ENCODE measurements around the gene DOHH.

Gene DOHH

GRCh38 chr19:3543150-3544057 is 42.9 kb upstream of the DOHH start:
- H3K9ac ChIP-seq (ENCODE audit: low read length): no peak overlapping the region

DNA sequence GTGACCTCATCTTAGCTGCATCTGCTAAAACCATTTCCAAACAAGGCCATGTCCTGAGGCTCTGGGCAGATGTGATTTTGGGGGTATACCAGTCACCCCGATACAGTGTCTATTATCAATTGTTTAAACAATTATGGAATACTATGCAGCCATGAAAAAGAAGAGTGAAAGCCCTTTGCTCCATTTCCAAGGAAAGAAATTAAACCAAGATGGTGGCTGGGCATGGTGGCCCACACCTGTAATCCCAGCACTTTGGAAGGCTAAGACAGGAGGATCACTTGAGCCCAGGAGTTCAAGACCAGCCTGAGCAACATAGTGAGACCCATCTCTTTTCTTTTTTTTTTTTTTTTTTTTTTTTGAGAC is 39.3 kb upstream of the DOHH start:
- H4K20me1 ChIP-seq (ENCODE audit: insufficient read depth, low read length): no peaks in the 10 kb centered on the region
- H3K79me2 ChIP-seq (ENCODE audit: insufficient read depth, low read length): no peaks in the 10 kb centered on the region
- TF ChIP-seq CTCF (IDR thresholded peaks at IDR 0.05; ENCODE audit: low read length) (no peak), EZH2 (IDR thresholded peaks at IDR 0.05; ENCODE audit: borderline replicate concordance, low read length) (no peak)
- peaks cover 6% of the 10 kb centered on the region for H3K4me1 ChIP-seq (ENCODE audit: insufficient read depth, low read length, severe bottlenecking)
- no peaks in the 10 kb centered on the region for H3K9me3 ChIP-seq (ENCODE audit: low read length)
- no peak overlapping the region for H2AFZ ChIP-seq (ENCODE audit: low read length)
- H3K27me3 ChIP-seq (ENCODE audit: insufficient read depth, low read length): no peaks in the 10 kb centered on the region
- no peaks in the 10 kb centered on the region for H3K9me2 ChIP-seq (ENCODE audit: low read depth, low read length)
- H3K4me3 ChIP-seq (ENCODE audit: low read depth, low read length, poor library complexity, severe bottlenecking): no peak overlapping the region
- peaks cover 33% of the 10 kb centered on the region for H3K36me3 ChIP-seq (ENCODE audit: insufficient read depth, low read length)
- H3F3A ChIP-seq (ENCODE audit: insufficient read depth, low read length): no peaks in the 10 kb centered on the region
- H3K4me2 ChIP-seq (ENCODE audit: low read length): no peak overlapping the region
- H3K9ac ChIP-seq (ENCODE audit: low read length): no peak overlapping the region
- no peak overlapping the region for H3K27ac ChIP-seq (ENCODE audit: low read depth, low read length, poor library complexity, severe bottlenecking)

More at GRCh38 chr19:3543150-3544057, 42.9 kb upstream of the DOHH start:
- Histone ChIP-seq H3K27ac (ENCODE audit: low read depth, low read length, poor library complexity, severe bottlenecking) (no peak overlapping the region), H3K27me3 (ENCODE audit: insufficient read depth, low read length) (no peaks in the 10 kb centered on the region), H3F3A (ENCODE audit: insufficient read depth, low read length) (no peaks in the 10 kb centered on the region), H4K20me1 (ENCODE audit: insufficient read depth, low read length) (no peaks in the 10 kb centered on the region), H3K4me3 (ENCODE audit: low read depth, low read length, poor library complexity, severe bottlenecking) (no peak overlapping the region), H3K79me2 (ENCODE audit: insufficient read depth, low read length) (no peaks in the 10 kb centered on the region), H3K9me2 (ENCODE audit: low read depth, low read length) (no peaks in the 10 kb centered on the region), H3K9me3 (ENCODE audit: low read length) (no peaks in the 10 kb centered on the region), H3K4me2 (ENCODE audit: low read length) (no peak overlapping the region), H3K4me1 (ENCODE audit: insufficient read depth, low read length, severe bottlenecking) (peaks cover 9% of the 10 kb centered on the region), H2AFZ (ENCODE audit: low read length) (no peak overlapping the region), H3K36me3 (ENCODE audit: insufficient read depth, low read length) (peaks cover 32% of the 10 kb centered on the region)
- TF ChIP-seq CTCF (IDR thresholded peaks at IDR 0.05; ENCODE audit: low read length) (no peak), EZH2 (IDR thresholded peaks at IDR 0.05; ENCODE audit: borderline replicate concordance, low read length) (no peak)

DNA sequence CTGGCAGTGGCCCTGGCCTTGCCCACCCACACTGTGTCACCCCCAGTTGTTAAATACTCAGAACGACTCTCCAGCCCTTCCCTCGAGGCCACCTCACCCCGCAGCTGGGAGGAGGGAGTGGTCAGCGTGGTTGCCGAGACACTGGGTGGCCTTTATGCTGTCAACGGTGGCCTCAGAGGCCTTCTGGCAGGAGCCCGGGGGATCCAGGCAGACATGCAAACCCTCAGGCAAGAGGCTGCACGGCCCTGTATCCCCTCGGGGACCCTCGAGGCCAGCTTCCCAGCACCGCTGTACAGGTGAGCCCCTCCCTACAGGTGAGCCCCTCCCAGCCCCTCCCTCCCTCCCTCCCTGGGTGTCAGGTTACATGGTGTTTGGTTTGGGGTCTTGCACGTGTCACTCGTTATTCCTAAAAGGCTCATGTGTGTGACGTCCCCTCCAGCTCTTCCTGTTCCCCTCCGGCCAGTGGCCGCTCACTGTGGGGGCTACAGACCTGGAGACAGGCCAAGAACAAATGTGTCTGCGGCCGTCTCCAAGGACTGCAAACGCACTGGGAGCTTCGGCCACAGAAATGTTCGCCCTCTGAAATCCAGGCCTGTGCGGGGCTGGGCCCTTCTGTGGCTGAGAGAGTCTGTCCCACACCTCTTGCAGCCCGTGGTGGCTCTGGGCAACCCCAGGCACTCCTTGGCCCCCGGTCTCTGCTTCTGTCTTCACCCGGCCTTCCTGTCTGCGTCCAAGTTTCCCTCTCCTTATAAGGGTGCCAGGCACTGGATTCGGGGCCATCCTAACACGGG is 38.7 kb upstream of the DOHH start, which contains the start of gene TEKTIP1:
Gene TEKTIP1 (plus strand): TSS at position 210 of the 791 bp plus-strand sequence. CDS start 4 bp downstream, at position 214.
- no peaks in the 10 kb centered on the region for H3K27me3 ChIP-seq (ENCODE audit: insufficient read depth, low read length)
- H3K27ac ChIP-seq (ENCODE audit: low read depth, low read length, poor library complexity, severe bottlenecking): no peak within 1 kb of the TSS
- no peak within 1 kb of the TSS for H3K4me2 ChIP-seq (ENCODE audit: low read length)

More for the DNA sequence above, 38.7 kb upstream of the DOHH start, which contains the start of gene TEKTIP1:
- TF ChIP-seq CTCF (IDR thresholded peaks at IDR 0.05; ENCODE audit: low read length) (no peak), EZH2 (IDR thresholded peaks at IDR 0.05; ENCODE audit: borderline replicate concordance, low read length) (no peak)
- H2AFZ ChIP-seq (ENCODE audit: low read length): no peak within 1 kb of the TSS
- H4K20me1 ChIP-seq (ENCODE audit: insufficient read depth, low read length): no peaks in the 10 kb centered on the region
- H3K9me2 ChIP-seq (ENCODE audit: low read depth, low read length): no peaks in the 10 kb centered on the region
- no peak within 1 kb of the TSS for H3K4me3 ChIP-seq (ENCODE audit: low read depth, low read length, poor library complexity, severe bottlenecking)
- H3K9ac ChIP-seq (ENCODE audit: low read length): no peak within 1 kb of the TSS
- H3K9me3 ChIP-seq (ENCODE audit: low read length): no peaks in the 10 kb centered on the region
- no peaks in the 10 kb centered on the region for H3F3A ChIP-seq (ENCODE audit: insufficient read depth, low read length)
- H3K79me2 ChIP-seq (ENCODE audit: insufficient read depth, low read length): no peaks in the 10 kb centered on the region
- H3K36me3 ChIP-seq (ENCODE audit: insufficient read depth, low read length): peaks cover 35% of the 10 kb centered on the region
- peaks cover under 1% of the 10 kb centered on the region for H3K4me1 ChIP-seq (ENCODE audit: insufficient read depth, low read length, severe bottlenecking)
